Body of pancreas (tissue), 4 donors: Measurements from ENCODE around the gene GATA3. TPM values are rescaled to one million over a fixed set of nuclear protein-coding genes. Genes with fewer than 3 reads are reported as not detected.

Experiments
- ATAC-seq: fragments of 150-250 bp; one replicate; pipeline ENCODE4 v1.9.1; 2016
- DNase-seq, 4 donors: peaks; one replicate each; pipeline ENCODE4 v3.0.0-alpha.2; 2019
- H3K27ac ChIP-seq, 4 donors: fragments of 200-600 bp; sonication (generic); 1 replicate in 3 of 4; 2 replicates in 1 of 4; pipeline versions ENCODE4 v1.5.1 to v1.6.1; 2016 to 2019; ENCODE audit warnings: mild to moderate bottlenecking in 1 of 4, mixed read lengths in 1 of 4, moderate library complexity in 1 of 4
- H3K27me3 ChIP-seq, 2 donors: fragments of 200-600 bp; sonication (generic); one replicate each; pipeline ENCODE4 v1.6.0; 2016; ENCODE audit warnings: mild to moderate bottlenecking in 1 of 2
- H3K36me3 ChIP-seq, 2 donors: fragments of 200-600 bp; sonication (generic); replicated peaks in 1 of 2; 2 replicates each; pipeline ENCODE4 v1.5.1; 2016; ENCODE audit warnings: low read depth in 2 of 2; ENCODE audit not compliant: insufficient read depth in 1 of 2
- H3K4me1 ChIP-seq: fragments of 200-600 bp; sonication (generic); one replicate; pipeline ENCODE4 v1.6.0; 2016
- H3K4me3 ChIP-seq, 2 donors: fragments of 200-600 bp; sonication (generic); 1 replicate in 1 of 2; 2 replicates in 1 of 2; pipeline ENCODE4 v1.5.1; 2016 to 2019
- H3K9me3 ChIP-seq, 3 donors: fragments of 200-600 bp; sonication (generic); 1 replicate in 2 of 3; 2 replicates in 1 of 3; pipeline ENCODE4 v1.5.1; 2016
- POLR2A ChIP-seq, 3 donors: fragments of 450-650 bp; IDR thresholded peaks; one replicate each; pipeline ENCODE4 v1.6.1; 2016; ENCODE audit warnings: antibody characterized with exemption in 3 of 3, mild to moderate bottlenecking in 2 of 3
- WGBS, 2 donors: methylation state at CpG; one replicate each; pipeline ENCODE4 v1.1.5; 2017; 5-methylcytosine and 5-hydroxymethylcytosine counted together
- intact Hi-C: fragments of 100-400 bp; cut with DNase I; formaldehyde crosslinking; loops from one replicate; pipeline ENCODE4 v1.15.1; 2023
- total RNA-seq, 2 donors: library from RNA; depleted of rRNA; stranded (reverse); fragments of >200 nt; gene quantifications; one replicate each; pipeline ENCODE4 v1.1.0, GENCODE V29; 2016
- TF ChIP-seq, protein P1 (sequence below), 7 experiments: fragments of 450-650 bp in 4 of 7; fragments of 200-600 bp in 3 of 7; sonication (generic) in 3 of 7; IDR thresholded peaks; one replicate each; pipeline ENCODE4 v1.5.1; 2016 to 2019; ENCODE audit warnings: antibody characterized with exemption in 7 of 7

GATA3 gene
- total RNA-seq, 2 donors from 2014 or later = 0.26 to 0.66 TPM

DNA sequence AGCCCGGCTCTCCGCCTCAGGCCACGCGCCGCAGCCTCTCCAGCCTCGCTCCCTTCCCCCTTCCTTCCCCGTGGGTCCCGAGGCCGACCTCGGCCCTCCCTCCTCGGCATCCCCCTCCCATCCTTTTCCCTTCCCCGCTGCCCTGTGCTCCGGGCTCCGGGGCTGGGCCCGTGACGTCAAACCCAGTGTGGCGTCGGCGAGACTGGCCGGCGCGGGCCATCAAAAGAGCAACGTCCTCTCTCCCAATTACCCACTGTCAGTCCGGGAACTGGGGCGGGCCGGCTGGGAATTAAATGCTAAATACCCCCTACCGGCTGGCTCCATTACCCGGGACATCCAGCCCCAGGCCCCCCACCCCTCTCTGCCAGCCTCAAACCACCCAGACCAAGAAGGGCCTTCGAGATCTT is 2.6 kb upstream of the GATA3 start:
- intact Hi-C loops = no loop called here
- no peak for ATAC-seq
- Histone ChIP-seq H3K27me3 (peaks cover 0 to 83% of the 10 kb centered on the region in 2 donors), H3K9me3 (no peaks in the 10 kb centered on the region), H3K27ac (no peak overlapping the region), H3K4me1 (peaks cover 66% of the 10 kb centered on the region), H3K4me3 (no peak overlapping the region), H3K36me3 (no peaks in the 10 kb centered on the region)
- no peak for TF ChIP-seq POLR2A (IDR thresholded peaks at IDR 0.05)
- TF ChIP-seq, protein P1, sequence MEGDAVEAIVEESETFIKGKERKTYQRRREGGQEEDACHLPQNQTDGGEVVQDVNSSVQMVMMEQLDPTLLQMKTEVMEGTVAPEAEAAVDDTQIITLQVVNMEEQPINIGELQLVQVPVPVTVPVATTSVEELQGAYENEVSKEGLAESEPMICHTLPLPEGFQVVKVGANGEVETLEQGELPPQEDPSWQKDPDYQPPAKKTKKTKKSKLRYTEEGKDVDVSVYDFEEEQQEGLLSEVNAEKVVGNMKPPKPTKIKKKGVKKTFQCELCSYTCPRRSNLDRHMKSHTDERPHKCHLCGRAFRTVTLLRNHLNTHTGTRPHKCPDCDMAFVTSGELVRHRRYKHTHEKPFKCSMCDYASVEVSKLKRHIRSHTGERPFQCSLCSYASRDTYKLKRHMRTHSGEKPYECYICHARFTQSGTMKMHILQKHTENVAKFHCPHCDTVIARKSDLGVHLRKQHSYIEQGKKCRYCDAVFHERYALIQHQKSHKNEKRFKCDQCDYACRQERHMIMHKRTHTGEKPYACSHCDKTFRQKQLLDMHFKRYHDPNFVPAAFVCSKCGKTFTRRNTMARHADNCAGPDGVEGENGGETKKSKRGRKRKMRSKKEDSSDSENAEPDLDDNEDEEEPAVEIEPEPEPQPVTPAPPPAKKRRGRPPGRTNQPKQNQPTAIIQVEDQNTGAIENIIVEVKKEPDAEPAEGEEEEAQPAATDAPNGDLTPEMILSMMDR (IDR thresholded peaks at IDR 0.05) = no peak
- WGBS, 2 donors = 3 to 5% methylated on average over 24 to 28 of the region's 29 CpGs
- DNase-seq = no peak

DNA sequence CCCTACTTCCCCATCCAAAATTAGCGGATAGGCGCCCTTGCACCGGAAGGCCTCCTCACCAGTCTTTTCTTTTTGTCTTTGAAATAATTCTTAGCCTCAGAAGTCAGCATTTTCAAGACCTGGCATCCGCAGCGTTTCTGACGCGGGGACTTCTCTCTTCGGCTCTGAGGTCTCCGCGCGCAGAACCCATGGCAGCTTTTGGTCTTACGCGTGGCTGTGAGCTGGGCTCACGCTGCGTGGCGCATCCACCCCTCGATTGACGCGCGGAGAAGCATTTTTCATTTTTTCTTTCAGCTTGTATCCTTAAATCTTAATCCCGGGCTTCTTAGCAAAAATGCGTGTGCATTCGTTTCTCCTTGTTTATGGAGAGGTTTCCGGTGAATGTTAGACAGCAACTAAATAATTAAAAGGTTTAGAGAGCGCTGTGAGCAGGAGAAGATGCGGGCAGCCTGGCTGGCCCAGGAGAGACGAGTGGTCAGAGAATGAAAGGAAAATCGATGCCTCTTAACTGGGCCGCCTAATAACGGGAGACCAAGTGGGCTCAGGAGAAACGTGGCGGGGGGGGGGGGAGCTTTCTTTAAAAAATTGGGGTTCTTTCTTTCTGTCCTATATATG is 2.0 kb upstream of the GATA3 start:
- no peaks in the 10 kb centered on the region for H3K36me3 ChIP-seq
- peaks cover 0 to 77% of the 10 kb centered on the region in 2 donors for H3K27me3 ChIP-seq
- H3K27ac ChIP-seq = no peak overlapping the region
- no peaks in the 10 kb centered on the region for H3K9me3 ChIP-seq
- H3K4me3 ChIP-seq = no peak overlapping the region
- ATAC-seq (no peak), DNase-seq (no peak)
- H3K4me1 ChIP-seq = peaks cover 66% of the 10 kb centered on the region
- intact Hi-C loops = no loop called here
- WGBS, 2 donors = 8 to 9% methylated on average over 32 of the region's 32 CpGs
- no peak for TF ChIP-seq POLR2A (IDR thresholded peaks at IDR 0.05)
- TF ChIP-seq, protein P1 (IDR thresholded peaks at IDR 0.05) = no peak

DNA sequence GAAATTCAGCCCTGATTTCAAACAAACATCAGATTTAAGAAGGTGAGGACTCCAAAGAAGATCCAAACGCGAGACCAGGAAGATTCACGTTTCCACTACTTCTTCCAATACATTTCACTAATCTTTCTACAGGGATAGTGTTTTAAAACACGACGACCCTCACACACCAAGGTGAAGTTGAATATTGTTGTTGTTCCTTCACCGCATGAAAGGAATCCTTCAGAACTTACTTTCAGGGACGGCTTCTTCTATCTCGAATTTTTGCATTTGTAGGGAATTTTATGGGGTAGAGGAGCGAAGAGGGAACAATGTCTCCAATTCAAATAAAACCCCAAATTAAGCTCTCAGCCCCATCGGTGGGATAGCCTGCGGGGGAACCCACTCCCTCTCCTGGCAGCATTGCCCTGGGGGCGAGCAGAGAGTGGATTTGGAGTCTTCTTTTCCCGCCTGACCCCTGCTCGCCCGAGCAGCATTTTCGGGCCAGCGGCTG is 1.5 kb upstream of the GATA3 start:
- Histone ChIP-seq H3K27ac (no peak overlapping the region), H3K4me3 (no peak overlapping the region), H3K9me3 (no peaks in the 10 kb centered on the region), H3K36me3 (no peaks in the 10 kb centered on the region), H3K27me3 (peaks cover 0 to 71% of the 10 kb centered on the region in 2 donors), H3K4me1 (peaks cover 66% of the 10 kb centered on the region)
- no peak for DNase-seq
- intact Hi-C loops = no loop called here
- ATAC-seq = no peak
- 7% methylated on average over 16 to 17 of the region's 17 CpGs for WGBS, 2 donors
- TF ChIP-seq POLR2A (IDR thresholded peaks at IDR 0.05) = no peak
- TF ChIP-seq, protein P1 (IDR thresholded peaks at IDR 0.05) = peak in 2 of 7 experiments; percentile 49 to 57

DNA sequence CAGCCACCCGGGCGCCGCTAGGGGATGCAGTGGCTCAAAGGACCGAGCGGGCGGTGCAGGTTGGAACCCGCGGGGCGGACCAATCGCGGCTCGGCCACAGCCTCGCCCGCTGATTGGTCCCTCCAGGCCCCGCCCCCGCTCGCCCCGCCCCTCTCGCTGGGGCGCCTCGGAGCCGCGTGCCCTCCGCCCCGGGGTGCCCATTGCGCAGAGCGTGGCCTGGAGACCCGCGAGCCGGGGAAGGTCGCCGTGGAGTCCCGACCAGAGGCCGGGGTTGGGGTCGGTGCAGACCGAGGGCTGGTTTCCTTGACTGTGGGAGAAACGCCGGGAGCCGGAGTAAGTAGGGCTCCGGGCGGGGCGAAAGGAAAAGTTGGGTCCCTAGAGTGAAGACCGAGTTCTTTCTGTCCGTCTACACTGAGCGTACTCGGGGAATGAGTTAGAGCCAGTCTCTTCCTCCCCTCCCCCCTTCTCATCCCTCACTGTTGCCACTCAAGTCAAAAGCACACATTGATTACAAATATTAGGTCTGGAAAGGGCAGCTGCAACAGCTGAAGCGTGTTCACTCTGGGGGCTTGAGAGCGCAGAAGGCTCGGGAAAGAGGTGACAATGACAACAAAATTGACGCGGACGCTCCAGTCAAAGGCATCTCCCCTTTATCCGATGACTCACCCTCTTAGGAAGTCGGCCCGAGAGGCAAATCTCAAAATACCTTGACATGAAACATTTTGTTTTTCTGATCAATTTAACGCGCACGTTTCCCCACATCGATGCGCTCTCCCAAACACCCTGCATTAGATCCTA is 843 bp upstream of the GATA3 start:
- peaks cover 0 to 65% of the 10 kb centered on the region in 2 donors for H3K27me3 ChIP-seq
- H3K36me3 ChIP-seq = no peaks in the 10 kb centered on the region
- H3K27ac ChIP-seq = no peak overlapping the region
- no peak overlapping the region for H3K4me3 ChIP-seq
- ATAC-seq = peak; percentile 76
- intact Hi-C loops = no loop called here
- peak; percentile 54 to 77 (median 67) for DNase-seq
- no peaks in the 10 kb centered on the region for H3K9me3 ChIP-seq
- no peak for TF ChIP-seq POLR2A (IDR thresholded peaks at IDR 0.05)
- TF ChIP-seq, protein P1 (IDR thresholded peaks at IDR 0.05) = peak in 5 of 7 experiments; percentile 13 to 55 (median 40)
- 4 to 9% methylated on average over 40 to 60 of the region's 60 CpGs for WGBS, 2 donors
- peaks cover 66% of the 10 kb centered on the region for H3K4me1 ChIP-seq
